K562 (cell line): ENCODE measurements around the gene BRD7. TPM values are rescaled to one million over a fixed set of nuclear protein-coding genes. Genes with fewer than 3 reads are reported as not detected.

ENCODE experiments used
- ATAC-seq: fragments of 200-7000 bp; cut with Tn5 transposase; 3 replicates; pipeline ENCODE4 v1.9.1; 2020; ENCODE audit warnings: moderate library complexity
- BruUV-seq: library from RNA; stranded (reverse); fragments of 400-500 nt; replicated peaks from 2 replicates; lab custom pipeline; 2021; lab: Mats Ljungman, UMichigan
- CTCF ChIA-PET: fragments of 300-600 bp; formaldehyde crosslinking; extraction: SDS; loops from one replicate; lab custom pipeline; 2021; ENCODE audit warnings: low intra/inter-chr PET ratio; lab: Yijun Ruan, JAX
- POLR2A ChIA-PET: fragments of 300-600, 350-650 bp; sonication (Branson Sonifier 250); formaldehyde crosslinking; extraction: SDS; loops from one replicate; lab custom pipeline; 2021; ENCODE audit warnings: antibody characterized with exemption, inconsistent platforms; lab: Yijun Ruan, JAX
- DNase-seq, 4 experiments: peaks; one replicate each; pipeline versions ENCODE4 v3.0.0 to v3.0.0-alpha.2; 2011 to 2018; ENCODE audit warnings: low spot score in 3 of 4, mixed read lengths in 3 of 4; ENCODE audit errors: extremely low read depth in 1 of 4
- FAIRE-seq: peaks from 2 replicates; lab custom pipeline; 2011; peaks lifted over from hg19 to GRCh38; lab: Jason Lieb, UNC
- H2AFZ ChIP-seq: 2 replicates; pipeline ENCODE4 v1.6.0; 2011; ENCODE audit warnings: low read depth, low read length, control low read depth, inconsistent platforms
- H3K27ac ChIP-seq: fragments of 200-600 bp; 3 replicates; pipeline ENCODE4 v1.8.0; 2011; ENCODE audit warnings: low read depth, mild to moderate bottlenecking, control low read depth, inconsistent platforms, low read length, moderate library complexity, mixed read lengths; ENCODE audit errors: extremely low read depth
- H3K27me3 ChIP-seq, 2 experiments: fragments of 300-600 bp in 1 of 2; 2 replicates in 1 of 2; 3 replicates in 1 of 2; pipeline versions ENCODE4 v1.6.0 to v1.8.0; 2011; ENCODE audit warnings: inconsistent platforms in 2 of 2, low read length in 2 of 2, mild to moderate bottlenecking in 1 of 2, mixed read lengths in 1 of 2, moderate library complexity in 1 of 2; ENCODE audit not compliant: control insufficient read depth in 2 of 2, insufficient read depth in 2 of 2
- H3K36me3 ChIP-seq: fragments of 300-600 bp; 3 replicates; pipeline ENCODE4 v1.8.0; 2011; ENCODE audit warnings: mild to moderate bottlenecking, low read length, inconsistent platforms; ENCODE audit not compliant: control insufficient read depth, insufficient read depth
- H3K4me1 ChIP-seq, 2 experiments: fragments of 200-600 bp in 1 of 2; replicated peaks in 1 of 2; 2 replicates in 1 of 2; 3 replicates in 1 of 2; pipeline versions ENCODE4 v1.5.1 to v1.8.0; 2011; ENCODE audit warnings: inconsistent platforms in 2 of 2, low read length in 2 of 2, mild to moderate bottlenecking in 1 of 2, mixed read lengths in 1 of 2, moderate library complexity in 1 of 2; ENCODE audit not compliant: control insufficient read depth in 2 of 2, insufficient read depth in 2 of 2
- H3K4me2 ChIP-seq: 2 replicates; pipeline ENCODE4 v1.6.1; 2011; ENCODE audit warnings: low read length, control low read depth, inconsistent platforms, mixed read lengths; ENCODE audit not compliant: insufficient read depth
- H3K4me3 ChIP-seq: fragments of 200-600 bp; sonication (generic), shearing (Covaris generic); 2 replicates; pipeline ENCODE4 v1.5.1; 2016; ENCODE audit warnings: control low read depth, inconsistent platforms
- H3K79me2 ChIP-seq: fragments of 200-600 bp; 3 replicates; pipeline ENCODE4 v1.8.0; 2011; ENCODE audit warnings: low read length, inconsistent platforms; ENCODE audit not compliant: control insufficient read depth, insufficient read depth
- H3K9ac ChIP-seq, 2 experiments: 2 replicates each; pipeline versions ENCODE4 v1.6.0 to v1.6.1; 2011; ENCODE audit warnings: low read depth in 2 of 2, low read length in 2 of 2, control low read depth in 1 of 2, inconsistent platforms in 1 of 2, mild to moderate bottlenecking in 1 of 2, mixed read lengths in 1 of 2; ENCODE audit not compliant: insufficient read depth in 1 of 2
- H3K9me1 ChIP-seq: one replicate; pipeline ENCODE4 v1.6.0; 2011; ENCODE audit warnings: inconsistent platforms, mild to moderate bottlenecking, low read length, moderate library complexity; ENCODE audit not compliant: control insufficient read depth, insufficient read depth
- H3K9me3 ChIP-seq: replicated peaks from 2 replicates; pipeline ENCODE4 v1.5.1; 2011; ENCODE audit warnings: low read depth, low read length, inconsistent platforms; ENCODE audit not compliant: control insufficient read depth, insufficient read depth
- H4K20me1 ChIP-seq: replicated peaks from 2 replicates; pipeline ENCODE4 v1.6.1; 2011; ENCODE audit warnings: low read length, inconsistent platforms, mixed read lengths; ENCODE audit not compliant: control insufficient read depth, insufficient read depth
- BRD9 ChIP-seq: fragments of 450-650 bp; IDR thresholded peaks from 2 replicates; pipeline ENCODE4 v1.6.1; 2018; ENCODE audit warnings: low read depth; ENCODE audit not compliant: partially characterized antibody
- DEAF1 ChIP-seq: fragments of 450-650 bp; formaldehyde crosslinking; IDR thresholded peaks from 2 replicates; pipeline ENCODE4 v1.4.0; 2020; ENCODE audit warnings: mild to moderate bottlenecking, moderate library complexity
- DNMT1 ChIP-seq: fragments of 450-650 bp; IDR thresholded peaks from 2 replicates; pipeline ENCODE4 v1.6.1; 2016; ENCODE audit warnings: antibody characterized with exemption, mild to moderate bottlenecking
- HINFP ChIP-seq: fragments of 450-650 bp; conservative IDR thresholded peaks from 2 replicates; pipeline ENCODE4 v1.6.1; 2016; ENCODE audit warnings: missing genetic modification characterization, low read depth, mild to moderate bottlenecking, control low read depth, missing compliant biosample characterization
- JUNB ChIP-seq: fragments of 450-650 bp; formaldehyde crosslinking; conservative IDR thresholded peaks from 2 replicates; pipeline ENCODE4 v1.4.0; 2020; ENCODE audit warnings: mild to moderate bottlenecking
- KLF13 ChIP-seq: fragments of 450-650 bp; IDR thresholded peaks from 2 replicates; pipeline ENCODE4 v1.6.1; 2016; ENCODE audit warnings: missing genetic modification characterization, low read depth, mild to moderate bottlenecking, missing compliant biosample characterization, moderate library complexity, borderline replicate concordance
- MECOM ChIP-seq: fragments of 250-450 bp; sonication (Bioruptor Pico); IDR thresholded peaks from 2 replicates; pipeline ENCODE4 v1.8.0; 2022; ENCODE audit warnings: inconsistent platforms
- RBM14 ChIP-seq: fragments of 200-400 bp; formaldehyde crosslinking; IDR thresholded peaks from 2 replicates; pipeline ENCODE4 v1.6.1; 2018; ENCODE audit warnings: low read depth, mild to moderate bottlenecking, low read length, moderate library complexity, borderline replicate concordance; ENCODE audit not compliant: insufficient read depth
- RNF2 ChIP-seq: sonication (generic); IDR thresholded peaks from 2 replicates; pipeline ENCODE4 v1.6.1; 2016
- SIN3B ChIP-seq: fragments of 450-650 bp; IDR thresholded peaks from 2 replicates; pipeline ENCODE4 v1.6.1; 2017; ENCODE audit warnings: low read depth, mild to moderate bottlenecking, moderate library complexity
- SRSF7 ChIP-seq: fragments of 200-400 bp; formaldehyde crosslinking; optimal IDR thresholded peaks from 2 replicates; pipeline ENCODE3; 2017; ENCODE audit warnings: mild to moderate bottlenecking, low read depth, low read length
- TEAD2 ChIP-seq: fragments of 450-650 bp; IDR thresholded peaks from 2 replicates; pipeline ENCODE4 v1.6.1; 2016; ENCODE audit warnings: missing genetic modification characterization, control low read depth, missing compliant biosample characterization
- WGBS: fragments of 100-300 bp; shearing (Covaris generic); methylation state at CpG from one replicate; pipeline ENCODE4 v1.1.6; 2016; ENCODE audit warnings: low coverage, mixed read lengths; ENCODE audit not compliant: insufficient coverage; ENCODE audit errors: missing lambda C conversion rate; 5-methylcytosine and 5-hydroxymethylcytosine counted together
- in situ Hi-C: fragments of 300-500 bp; cut with MboI; formaldehyde crosslinking; loops from 4 replicates; pipeline ENCODE4 v1.15.0; 2018; ENCODE audit warnings: inconsistent platforms, mixed read lengths
- intact Hi-C: fragments of 100-400 bp; cut with micrococcal nuclease; formaldehyde crosslinking; loops from 2 replicates; pipeline ENCODE4 v1.14.2; 2022
- polyA plus RNA-seq, 8 experiments: library from polyadenylated mRNA; depleted of rRNA in 4 of 8; stranded (reverse) in 5 of 8; unstranded in 3 of 8; fragments of >200 nt; fragmentation: Nextera tagmentation in 2 of 8; fragmentation: Illumina TruSeq in 1 of 8; extraction: Ambion mirVana in 2 of 8; extraction: Trizol in 1 of 8; gene quantifications; 2 replicates each; pipeline versions ENCODE4 v1.2.1 to v1.2.3, GENCODE V29; 2011 to 2014; ENCODE audit warnings: inconsistent platforms in 1 of 8, missing spikeins in 1 of 8
- total RNA-seq, 7 experiments: library from RNA; depleted of rRNA in 6 of 7; stranded (reverse); fragments of >200 nt in 6 of 7; fragmentation: Illumina TruSeq in 2 of 7; extraction: Trizol in 2 of 7; gene quantifications; 2 replicates each; pipeline versions ENCODE4 v1.2.1 to v1.2.3, GENCODE V29; 2011 to 2021; ENCODE audit warnings: low replicate concordance in 1 of 7

Gene BRD7
- total and polyA plus RNA-seq, 9 of the 15 experiments (the other 6 are each of a cell fraction or from before 2014, with no cell fraction given): 20.6 to 101 (median 68.7) TPM

GRCh38 chr16:50302472-50303005 lies 66.2 kb downstream of the BRD7 start:
- CTCF ChIA-PET: no interaction called here

More at GRCh38 chr16:50302472-50303005, 66.2 kb downstream of the BRD7 start:
- H4K20me1 ChIP-seq: peaks cover 6% of the 10 kb centered on the region; the same call in 1 of the 2 replicates
- 80% methylated on average over 14 of the region's 15 CpGs for WGBS
- no peaks in the 10 kb centered on the region for H3K9me3 ChIP-seq
- no peak overlapping the region for H3K4me2 ChIP-seq
- in situ Hi-C loops (no loop called here), intact Hi-C loops (no loop called here)
- no TSS peak for BruUV-seq
- H3K4me3 ChIP-seq: no peak overlapping the region
- no peak for ATAC-seq
- peaks cover 0 to 43% of the 10 kb centered on the region in 2 experiments; a peak in 2 of 5 replicates for H3K4me1 ChIP-seq
- no peak overlapping the region for H3K27ac ChIP-seq
- no peaks in the 10 kb centered on the region for H3K79me2 ChIP-seq
- no peak overlapping the region for H3K9ac ChIP-seq
- no peak overlapping the region for H2AFZ ChIP-seq
- H3K9me1 ChIP-seq: no peaks in the 10 kb centered on the region
- FAIRE-seq: no peak
- DNase-seq: no peak
- H3K27me3 ChIP-seq: no peaks in the 10 kb centered on the region
- H3K36me3 ChIP-seq: peaks cover 94% of the 10 kb centered on the region; the same call in 2 of the 3 replicates
- TF ChIP-seq SRSF7 (no peak), SIN3B (no peak), RNF2 (no peak), KLF13 (tag) (no peak), MECOM (CRISPR knock-in tag) (no peak), DNMT1 (no peak), HINFP (tag) (no peak), BRD9 (no peak), TEAD2 (no peak), DEAF1 (CRISPR knock-in tag) (no peak), RBM14 (no peak), JUNB (no peak)
- POLR2A ChIA-PET: interaction anchor here (0.8 kb wide), 1 partner anchor 11 kb away, joined by 3 read pairs; no protein-coding TSS in a partner anchor
